Activated CD4-positive, alpha-beta memory T cell treated with anti-CD3 and anti-CD28 coated beads for 36 hours (primary cell): ENCODE measurements around the gene MCF2L. TPM values are rescaled to one million over a fixed set of nuclear protein-coding genes. Genes with fewer than 3 reads are reported as not detected.

Experiments used
- CTCF ChIA-PET: fragments of 350-600 bp; sonication (Branson Sonifier 250); formaldehyde crosslinking; loops from one replicate; lab custom pipeline; 2021; ENCODE audit warnings: antibody characterized with exemption, inconsistent platforms; lab: Charles Lee
- POLR2A ChIA-PET: fragments of 350-600 bp; sonication (Branson Sonifier 250); formaldehyde crosslinking; loops from one replicate; lab custom pipeline; 2021; ENCODE audit warnings: antibody characterized with exemption; lab: Charles Lee
- DNase-seq: peaks from one replicate; pipeline ENCODE4 v3.0.0-alpha.2; 2020
- H3K27ac Mint-ChIP-seq: one replicate; pipeline ENCODE4 v1.8.0; 2021; ENCODE audit warnings: mixed read lengths
- H3K27me3 Mint-ChIP-seq: one replicate; pipeline ENCODE4 v1.8.0; 2021; ENCODE audit warnings: mixed read lengths
- H3K36me3 Mint-ChIP-seq: one replicate; pipeline ENCODE4 v1.8.0; 2021; ENCODE audit warnings: mixed read lengths
- H3K4me1 Mint-ChIP-seq: one replicate; pipeline ENCODE4 v1.8.0; 2021; ENCODE audit warnings: low read depth, mixed read lengths
- H3K4me3 Mint-ChIP-seq: one replicate; pipeline ENCODE4 v1.8.0; 2021; ENCODE audit warnings: mild to moderate bottlenecking, mixed read lengths
- H3K9me3 Mint-ChIP-seq: one replicate; pipeline ENCODE4 v1.8.0; 2021; ENCODE audit warnings: mixed read lengths
- intact Hi-C: fragments of 100-400 bp; cut with micrococcal nuclease; formaldehyde crosslinking; loops from one replicate; pipeline ENCODE4 v1.15.1; 2023
- total RNA-seq, 2 experiments: library from RNA; stranded (reverse); gene quantifications; one replicate each; pipeline ENCODE4 v1.2.3, GENCODE V29; 2021

The MCF2L gene
- total RNA-seq, 2 experiments from 2014 or later: 7.1 to 8.0 TPM

DNA sequence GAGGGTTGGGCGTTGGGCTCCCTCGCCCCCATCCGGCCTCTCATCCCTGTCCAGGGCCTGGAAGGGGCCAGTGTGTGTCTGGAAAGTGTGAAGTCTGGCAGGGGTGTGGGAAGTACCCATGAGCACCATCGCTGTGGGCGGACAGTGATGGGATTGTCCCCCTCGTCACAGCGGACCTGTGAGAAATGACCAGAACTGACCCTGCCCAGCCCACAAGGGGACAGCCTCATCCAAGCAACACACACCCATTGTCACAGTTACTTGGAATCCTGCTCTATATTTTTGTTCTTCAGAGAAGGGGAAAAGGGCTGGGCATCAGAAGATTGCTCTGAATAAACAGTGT, 18.6 kb downstream of the MCF2L start:
- no peak for DNase-seq
- H3K4me3 Mint-ChIP-seq: no peak overlapping the region
- intact Hi-C loops: no loop called here
- no peak overlapping the region for H3K27ac Mint-ChIP-seq
- no peaks in the 10 kb centered on the region for H3K9me3 Mint-ChIP-seq
- no peaks in the 10 kb centered on the region for H3K36me3 Mint-ChIP-seq
- ChIA-PET CTCF (no interaction called here), POLR2A (no interaction called here)
- H3K4me1 Mint-ChIP-seq: no peaks in the 10 kb centered on the region
- no peaks in the 10 kb centered on the region for H3K27me3 Mint-ChIP-seq

DNA sequence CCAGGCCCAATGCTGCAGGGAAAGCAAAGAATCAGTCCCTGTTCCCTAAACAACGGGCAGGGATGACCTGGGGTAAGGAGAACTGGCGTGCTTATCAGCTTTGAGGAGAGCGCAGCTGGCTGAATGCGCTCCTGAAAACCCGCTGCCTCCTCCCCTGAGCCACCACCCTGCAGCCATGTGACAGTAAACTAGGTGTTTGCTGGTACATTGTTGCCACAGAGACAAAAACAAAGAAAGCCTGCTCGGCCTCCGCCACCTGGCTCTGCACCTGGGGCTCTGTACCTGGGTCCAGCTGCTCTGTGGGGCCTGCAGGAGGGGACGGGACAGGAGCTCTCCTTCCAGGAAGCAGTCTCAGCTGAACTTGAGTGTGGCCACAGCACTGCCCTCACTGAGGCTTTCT, 21.8 kb downstream of the MCF2L start:
- intact Hi-C loops: no loop called here
- Mint-ChIP-seq H3K36me3 (no peaks in the 10 kb centered on the region), H3K27me3 (no peaks in the 10 kb centered on the region), H3K27ac (no peak overlapping the region), H3K4me3 (no peak overlapping the region), H3K9me3 (no peaks in the 10 kb centered on the region), H3K4me1 (no peaks in the 10 kb centered on the region)
- DNase-seq: no peak
- ChIA-PET POLR2A (no interaction called here), CTCF (interaction anchor here (1.1 kb wide), 1 partner anchor 48 kb away, joined by 3 read pairs; no protein-coding TSS in a partner anchor)

DNA sequence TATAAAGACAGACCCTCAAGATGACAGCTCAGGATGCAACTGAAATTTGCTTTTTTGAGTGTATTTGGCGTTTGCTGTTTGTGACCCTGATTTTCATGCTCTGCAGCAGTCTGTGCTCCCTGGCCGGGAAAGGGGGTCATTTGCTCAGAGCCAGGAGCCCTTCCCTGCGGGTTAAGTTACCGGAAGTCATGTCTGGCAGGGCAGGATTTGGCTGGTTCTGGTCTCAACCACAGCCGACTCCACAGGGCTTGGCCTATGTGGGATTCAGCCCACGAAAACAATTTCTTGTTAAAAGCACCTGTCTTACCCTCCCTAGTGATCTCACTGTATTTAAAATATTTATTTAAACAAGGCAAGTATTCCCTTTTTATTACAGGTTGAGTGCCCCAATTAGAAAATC, 22.6 kb downstream of the MCF2L start:
- Mint-ChIP-seq H3K4me1 (no peaks in the 10 kb centered on the region), H3K27ac (no peak overlapping the region), H3K9me3 (no peaks in the 10 kb centered on the region), H3K36me3 (no peaks in the 10 kb centered on the region), H3K4me3 (no peak overlapping the region), H3K27me3 (no peaks in the 10 kb centered on the region)
- intact Hi-C loops: no loop called here
- ChIA-PET POLR2A (no interaction called here), CTCF (interaction anchor here (1.1 kb wide), 1 partner anchor 49 kb away, joined by 3 read pairs; no protein-coding TSS in a partner anchor)
- DNase-seq: no peak

DNA sequence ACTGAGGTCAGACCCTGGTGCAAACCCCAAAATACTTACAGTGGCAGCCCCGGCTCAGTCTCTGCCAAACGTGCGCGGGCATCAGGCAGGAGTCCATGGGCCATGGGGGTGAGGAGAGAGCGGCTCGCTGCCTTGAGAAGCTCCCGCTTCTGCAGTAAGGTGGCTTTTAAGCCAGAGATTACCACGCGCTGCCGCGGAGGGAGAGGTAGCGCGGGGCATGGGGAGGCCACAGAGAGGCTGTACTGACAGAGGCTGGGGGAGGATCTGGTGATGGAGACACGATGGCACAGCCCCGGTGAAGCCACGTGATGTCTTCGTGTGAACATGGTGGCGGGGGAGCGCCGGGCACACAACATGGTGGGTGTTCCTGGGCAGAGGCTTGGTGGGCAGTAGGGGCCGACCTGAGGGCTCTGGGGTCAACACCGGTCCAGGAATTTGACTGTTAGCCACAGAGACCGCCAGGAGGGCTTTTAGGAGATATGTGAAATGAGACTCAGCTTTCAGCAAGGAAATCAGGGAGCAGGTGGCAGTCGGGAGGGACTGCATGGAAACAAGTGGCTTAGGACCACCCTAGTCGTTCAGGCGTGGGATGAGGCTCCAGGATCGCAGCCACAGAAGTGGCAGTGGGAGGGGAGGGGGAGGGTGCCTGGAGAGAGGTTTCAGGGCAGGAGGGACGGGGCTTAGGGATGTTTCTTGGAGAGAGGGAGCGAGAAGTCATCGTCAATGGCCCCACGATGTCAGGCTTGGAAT, 24.1 kb downstream of the MCF2L start:
- Mint-ChIP-seq H3K4me1 (no peaks in the 10 kb centered on the region), H3K36me3 (no peaks in the 10 kb centered on the region), H3K4me3 (no peak overlapping the region), H3K27ac (no peak overlapping the region), H3K27me3 (no peaks in the 10 kb centered on the region), H3K9me3 (no peaks in the 10 kb centered on the region)
- intact Hi-C loops: no loop called here
- POLR2A ChIA-PET: no interaction called here
- CTCF ChIA-PET: no interaction called here
- no peak for DNase-seq

DNA sequence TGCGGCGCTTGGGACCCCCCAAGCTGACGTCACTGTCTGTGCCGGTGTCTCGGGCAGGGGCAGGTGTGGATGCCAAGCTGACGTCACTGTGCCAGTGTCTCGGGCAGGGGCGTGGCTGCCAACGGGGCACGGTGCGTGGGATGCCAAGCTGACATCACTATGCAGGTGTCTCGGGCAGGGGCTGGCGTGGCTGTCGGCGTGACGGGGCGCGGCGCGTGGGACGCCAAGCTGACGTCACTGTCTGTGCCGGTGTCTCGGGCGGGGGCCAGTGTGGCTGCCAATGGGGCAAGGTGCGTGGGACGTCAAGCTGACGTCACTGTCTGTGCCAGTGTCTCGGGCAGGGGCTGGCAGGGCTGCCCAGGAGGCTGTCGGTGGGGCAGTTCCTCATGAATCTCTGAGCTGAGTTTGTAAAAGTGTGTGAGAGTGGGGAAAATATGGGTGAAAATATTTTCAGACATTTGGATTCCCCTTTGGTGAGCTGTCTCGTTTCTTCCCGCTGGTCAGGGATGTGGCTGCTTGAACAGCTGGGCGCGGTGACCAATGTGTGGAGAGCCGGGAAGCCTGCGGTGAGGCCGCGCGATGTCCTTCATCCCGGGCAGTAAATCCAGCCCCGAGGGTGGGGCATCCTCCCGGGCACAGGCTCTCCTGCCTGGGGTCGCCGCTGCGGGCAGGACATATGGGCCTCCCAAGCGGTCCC, 25.2 kb downstream of the MCF2L start:
- CTCF ChIA-PET: no interaction called here

DNA sequence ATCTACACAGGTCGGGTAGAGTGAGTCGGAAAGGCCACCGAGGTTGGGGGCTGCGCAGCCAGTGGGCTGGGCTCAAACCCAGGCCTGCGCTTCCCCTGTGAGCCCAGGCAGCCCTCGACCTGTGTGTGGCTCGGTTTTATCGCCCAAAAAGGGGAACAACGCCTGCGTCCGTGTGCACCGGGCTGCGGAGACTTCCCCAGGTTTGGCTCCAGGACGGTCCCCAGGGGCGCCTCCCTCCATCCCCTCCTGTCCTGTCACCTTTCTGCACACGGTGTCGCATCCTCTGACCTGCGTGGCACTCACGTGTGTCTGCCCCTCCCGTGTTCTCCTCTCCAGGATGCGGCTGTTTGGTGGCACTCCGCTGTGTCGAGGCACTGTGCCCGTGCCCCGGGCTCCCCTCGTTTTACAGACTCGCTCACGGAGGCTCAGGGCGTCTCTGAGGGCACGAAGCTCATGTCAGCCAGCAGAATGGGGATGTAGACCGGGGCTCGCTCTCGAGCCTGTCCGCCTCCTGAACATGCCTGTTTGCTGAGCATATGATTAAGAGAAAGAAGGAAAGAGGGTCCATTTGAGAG, 25.9 kb downstream of the MCF2L start:
- Mint-ChIP-seq H3K4me3 (no peak overlapping the region), H3K4me1 (no peaks in the 10 kb centered on the region), H3K27ac (no peak overlapping the region), H3K27me3 (no peaks in the 10 kb centered on the region), H3K9me3 (no peaks in the 10 kb centered on the region), H3K36me3 (no peaks in the 10 kb centered on the region)
- no peak for DNase-seq
- POLR2A ChIA-PET: no interaction called here
- intact Hi-C loops: no loop called here
- CTCF ChIA-PET: no interaction called here

More for the DNA sequence above, 25.2 kb downstream of the MCF2L start:
- H3K4me3 Mint-ChIP-seq: no peak overlapping the region
- POLR2A ChIA-PET: no interaction called here
- no peaks in the 10 kb centered on the region for H3K4me1 Mint-ChIP-seq
- intact Hi-C loops: no loop called here
- no peak for DNase-seq
- H3K27me3 Mint-ChIP-seq: no peaks in the 10 kb centered on the region
- no peak overlapping the region for H3K27ac Mint-ChIP-seq
- H3K36me3 Mint-ChIP-seq: no peaks in the 10 kb centered on the region
- no peaks in the 10 kb centered on the region for H3K9me3 Mint-ChIP-seq

DNA sequence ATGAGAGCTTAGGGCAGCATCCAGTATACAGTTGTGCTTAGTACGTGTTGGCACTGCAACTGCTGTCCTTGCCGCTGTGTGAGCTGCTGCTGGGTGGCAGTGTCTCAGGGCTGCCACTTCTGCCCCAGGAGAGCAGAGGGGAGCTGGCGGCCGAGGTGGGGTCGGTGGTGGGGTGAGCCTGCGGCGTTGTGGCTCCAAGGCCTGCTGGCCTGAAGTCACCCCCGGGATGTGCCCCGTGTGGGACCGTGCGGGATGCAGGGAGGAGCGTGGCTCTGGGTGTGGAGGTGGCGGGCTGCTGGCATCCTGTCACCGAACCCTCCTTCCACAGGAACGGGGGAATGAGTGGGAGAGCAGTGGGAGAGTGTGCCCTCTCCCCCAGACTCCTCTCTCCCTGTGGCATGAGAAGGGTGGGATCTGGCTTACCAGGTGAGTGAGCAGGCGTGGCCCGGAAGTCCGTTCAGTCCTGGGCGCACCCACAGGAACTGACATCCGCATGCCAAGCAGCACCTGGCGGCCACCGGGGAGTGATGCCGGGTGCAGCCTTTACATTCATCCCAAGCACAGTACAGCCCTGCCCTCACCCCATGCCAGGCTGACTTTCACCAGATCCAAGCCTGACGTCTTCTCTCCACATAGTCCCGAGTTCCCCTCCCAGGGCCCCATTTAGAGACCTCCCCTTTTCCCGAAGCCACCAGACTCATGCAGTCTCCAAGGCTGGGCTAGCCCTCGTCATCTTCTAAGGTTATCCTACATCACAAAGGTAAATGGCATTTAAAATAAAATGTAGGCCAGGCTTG, 26.6 kb downstream of the MCF2L start:
- no peak for DNase-seq
- Mint-ChIP-seq H3K27ac (no peak overlapping the region), H3K4me3 (no peak overlapping the region), H3K4me1 (no peaks in the 10 kb centered on the region), H3K27me3 (no peaks in the 10 kb centered on the region), H3K36me3 (no peaks in the 10 kb centered on the region), H3K9me3 (no peaks in the 10 kb centered on the region)
- ChIA-PET CTCF (no interaction called here), POLR2A (no interaction called here)
- intact Hi-C loops: no loop called here

DNA sequence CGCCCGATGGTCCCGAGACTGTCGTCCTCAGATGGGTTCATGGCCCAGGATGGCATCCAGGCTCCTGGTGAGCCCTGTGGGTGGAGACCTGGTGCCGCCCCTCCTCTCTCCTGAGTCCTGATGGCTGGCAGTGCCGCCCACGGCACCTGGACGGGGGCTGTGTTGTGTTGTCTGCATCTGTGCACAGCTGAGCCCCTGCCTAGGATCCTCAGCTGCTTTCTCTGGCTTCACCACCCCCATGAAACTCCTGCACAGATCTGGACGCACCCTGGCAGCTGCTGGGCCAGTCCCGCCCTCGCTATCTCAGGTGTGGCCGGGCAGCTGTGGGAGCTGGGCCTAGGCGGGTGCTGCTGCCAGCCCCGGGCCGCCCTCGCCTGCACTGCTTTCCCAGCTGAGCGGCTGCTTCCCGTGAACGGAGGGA, 27.7 kb downstream of the MCF2L start:
- ChIA-PET POLR2A (no interaction called here), CTCF (no interaction called here)
- no peak for DNase-seq
- Mint-ChIP-seq H3K27ac (no peak overlapping the region), H3K27me3 (no peaks in the 10 kb centered on the region), H3K4me3 (no peak overlapping the region), H3K4me1 (no peaks in the 10 kb centered on the region), H3K9me3 (no peaks in the 10 kb centered on the region), H3K36me3 (no peaks in the 10 kb centered on the region)
- intact Hi-C loops: no loop called here

DNA sequence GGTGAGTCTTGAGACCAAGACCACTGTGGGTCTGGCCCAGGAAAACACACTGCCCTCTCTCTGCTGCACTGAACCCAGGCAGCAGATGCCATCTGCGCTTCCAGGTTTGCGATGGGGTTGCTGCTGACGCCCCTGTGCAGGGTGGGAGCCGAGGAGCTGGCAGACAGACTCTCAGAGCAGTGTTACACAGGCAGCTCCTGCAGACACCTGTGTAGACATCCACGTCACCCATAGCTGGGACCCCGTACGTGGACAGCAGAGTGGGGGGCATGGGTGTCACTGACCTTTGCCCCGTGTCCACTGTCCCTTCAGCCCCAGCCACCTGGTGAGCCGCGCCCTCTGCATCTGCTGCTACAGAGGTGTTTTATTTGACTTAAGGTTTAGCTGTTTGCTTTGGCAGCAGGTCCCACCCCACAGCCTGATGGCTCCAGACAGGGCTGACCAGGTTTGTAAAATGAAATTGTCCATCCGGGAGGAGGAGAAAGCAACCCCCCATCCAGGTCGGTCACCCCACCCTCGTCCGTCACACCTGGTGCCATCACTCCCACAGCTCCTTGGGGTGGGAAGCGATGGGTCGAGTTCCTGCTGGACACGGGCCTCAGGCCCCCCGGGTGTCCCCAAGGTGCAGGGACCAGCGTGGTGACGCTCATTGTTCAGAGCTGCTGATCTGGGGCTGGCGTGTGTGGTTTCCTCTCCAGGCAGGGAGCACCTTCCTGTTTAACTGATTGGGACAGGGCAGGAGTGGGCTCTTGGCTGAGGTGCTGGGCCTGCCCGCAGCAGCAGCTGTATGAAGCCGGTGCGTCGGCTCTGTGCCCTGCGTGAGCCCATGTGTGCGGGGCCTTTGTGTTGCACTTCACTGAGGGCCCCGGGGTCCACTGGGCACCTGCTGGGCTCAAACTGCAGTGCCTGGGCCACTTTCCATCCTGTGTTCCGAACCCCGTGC, 28.4 kb downstream of the MCF2L start:
- ChIA-PET CTCF (interaction anchor here (0.8 kb wide), 1 partner anchor 55 kb away, joined by 3 read pairs; no protein-coding TSS in a partner anchor), POLR2A (no interaction called here)
- H3K4me3 Mint-ChIP-seq: no peak overlapping the region
- no peaks in the 10 kb centered on the region for H3K9me3 Mint-ChIP-seq
- no peaks in the 10 kb centered on the region for H3K4me1 Mint-ChIP-seq
- DNase-seq: no peak
- H3K36me3 Mint-ChIP-seq: no peaks in the 10 kb centered on the region
- no peaks in the 10 kb centered on the region for H3K27me3 Mint-ChIP-seq
- no peak overlapping the region for H3K27ac Mint-ChIP-seq
- intact Hi-C loops: no loop called here

DNA sequence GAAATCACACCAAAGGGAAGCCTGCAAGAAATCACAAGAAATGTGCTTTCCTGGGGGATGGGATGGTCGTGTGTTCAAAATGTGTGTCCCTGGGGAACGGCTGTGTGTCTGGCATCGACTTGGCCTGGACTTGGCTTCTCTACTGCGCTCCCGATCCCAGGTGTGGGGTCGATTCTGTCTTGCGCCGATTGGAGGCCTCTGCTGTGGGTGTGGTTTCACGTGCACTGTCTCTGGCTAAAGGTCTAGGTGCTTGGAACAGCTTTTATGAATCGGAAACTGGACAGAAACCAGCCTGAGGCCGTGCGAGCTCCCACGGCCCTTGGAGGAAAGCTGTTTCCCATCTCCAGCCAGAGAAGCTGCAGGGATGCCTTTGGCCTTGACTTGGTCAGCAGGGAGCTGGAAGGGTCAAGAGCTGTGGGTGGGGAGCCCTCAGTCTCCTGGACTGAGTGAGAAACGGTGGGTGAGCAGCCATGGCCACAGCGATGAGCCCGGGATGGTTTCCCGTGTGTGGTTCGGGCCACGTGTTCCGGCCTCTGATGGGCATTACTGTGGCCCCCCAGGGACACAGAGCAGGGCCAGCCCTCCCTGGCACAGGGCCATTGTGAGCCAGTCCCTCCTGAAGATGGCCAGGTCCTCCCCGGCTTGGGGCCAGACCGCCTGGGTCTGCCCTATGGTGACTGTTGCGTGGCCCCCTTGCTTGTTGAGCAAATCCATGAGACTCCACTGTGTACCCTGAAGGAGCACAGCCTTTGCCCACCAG, 29.7 kb downstream of the MCF2L start:
- POLR2A ChIA-PET: no interaction called here
- Mint-ChIP-seq H3K4me3 (no peak overlapping the region), H3K9me3 (no peaks in the 10 kb centered on the region), H3K27me3 (no peaks in the 10 kb centered on the region), H3K27ac (no peak overlapping the region), H3K4me1 (no peaks in the 10 kb centered on the region), H3K36me3 (no peaks in the 10 kb centered on the region)
- no peak for DNase-seq
- intact Hi-C loops: no loop called here
- CTCF ChIA-PET: no interaction called here
